ENCODE results near the gene TBC1D3B.

DNA sequence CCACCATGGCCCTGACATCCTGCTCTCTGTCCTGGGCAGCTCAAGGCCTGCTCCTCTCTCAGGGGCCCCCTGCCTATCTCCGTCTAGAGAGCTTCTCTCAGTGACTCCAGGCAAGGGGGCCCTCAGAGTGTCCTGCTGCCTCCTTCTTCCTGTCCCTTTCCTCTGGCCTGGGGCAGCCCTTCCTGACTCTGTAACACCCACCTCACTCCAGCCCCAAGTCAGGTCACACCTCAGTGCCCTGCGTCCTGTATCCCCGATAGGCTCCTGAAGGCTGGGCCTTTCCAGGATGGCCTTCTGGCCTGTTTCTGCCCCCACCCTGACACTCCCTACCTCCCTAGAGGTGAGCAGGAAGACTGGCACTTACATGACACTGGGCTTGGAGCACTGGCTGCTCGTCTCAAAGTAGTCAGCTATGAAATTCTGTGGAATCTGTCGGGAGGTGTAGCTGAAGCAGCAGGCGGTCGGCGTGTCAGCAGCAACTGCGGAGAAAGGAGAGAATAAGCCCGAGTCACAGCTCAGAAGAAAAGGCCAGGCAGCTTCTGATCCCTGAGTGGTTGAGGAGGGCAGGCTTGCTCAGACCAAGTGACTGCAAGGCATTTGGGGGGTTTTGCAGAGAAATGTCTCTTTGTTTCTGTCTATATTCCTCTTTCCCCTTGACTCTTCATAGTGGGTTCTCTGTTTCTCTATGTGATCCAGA lies 19.1 kb upstream of the TBC1D3B start:
- no peak for TF ChIP-seq HDAC2 (IDR thresholded peaks at IDR 0.05)
- TF ChIP-seq POLR2A (IDR thresholded peaks at IDR 0.05; ENCODE audit: low read length), result no peak
- TF ChIP-seq ZC3H11A (IDR thresholded peaks at IDR 0.05), result no peak
- TF ChIP-seq, protein P1, sequence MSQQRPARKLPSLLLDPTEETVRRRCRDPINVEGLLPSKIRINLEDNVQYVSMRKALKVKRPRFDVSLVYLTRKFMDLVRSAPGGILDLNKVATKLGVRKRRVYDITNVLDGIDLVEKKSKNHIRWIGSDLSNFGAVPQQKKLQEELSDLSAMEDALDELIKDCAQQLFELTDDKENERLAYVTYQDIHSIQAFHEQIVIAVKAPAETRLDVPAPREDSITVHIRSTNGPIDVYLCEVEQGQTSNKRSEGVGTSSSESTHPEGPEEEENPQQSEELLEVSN (IDR thresholded peaks at IDR 0.05; ENCODE audit: borderline replicate concordance, low read depth), result no peak
- TF ChIP-seq CTCF (IDR thresholded peaks at IDR 0.05), result no peak
- TF ChIP-seq MAFK (IDR thresholded peaks at IDR 0.05; ENCODE audit: partially characterized antibody), result no peak
- no peak for TF ChIP-seq SREBF2 (IDR thresholded peaks at IDR 0.05)

Data from A549 (cell line).